HG03432 (cell line): ENCODE results near the gene CMKLR1.

Experiments used
- ATAC-seq: cut with Tn5 transposase; IDR thresholded peaks from one replicate; pipeline ENCODE4 v1.9.1; 2021; ENCODE audit warnings: mild to moderate bottlenecking, moderate library complexity; ENCODE audit not compliant: unreplicated experiment

CMKLR1 gene

GRCh38 chr12:108270035-108270848 lies 68.9 kb downstream of the CMKLR1 start:
- no peak for ATAC-seq

- ATAC-seq = no peak
Measured at GRCh38 chr12:108269224-108269623, 69.9 kb downstream of the CMKLR1 start.

- ATAC-seq = no peak
Measured at GRCh38 chr12:108268397-108268796, 70.7 kb downstream of the CMKLR1 start.

- ATAC-seq = no peak
Measured at GRCh38 chr12:108267450-108267849, 71.7 kb downstream of the CMKLR1 start.

GRCh38 chr12:108266131-108266530 lies 73.0 kb downstream of the CMKLR1 start:
- ATAC-seq = no peak

GRCh38 chr12:108265505-108265904 lies 73.6 kb downstream of the CMKLR1 start:
- ATAC-seq = no peak

GRCh38 chr12:108260969-108261368 lies 78.1 kb downstream of the CMKLR1 start:
- no peak for ATAC-seq

- no peak for ATAC-seq
Measured at GRCh38 chr12:108260039-108260438, 79.1 kb downstream of the CMKLR1 start.

- no peak for ATAC-seq
Measured at GRCh38 chr12:108257610-108258106, 81.5 kb downstream of the CMKLR1 start.

- ATAC-seq = no peak
Measured at GRCh38 chr12:108257004-108257403, 82.1 kb downstream of the CMKLR1 start.

GRCh38 chr12:108255252-108255602 lies 83.9 kb downstream of the CMKLR1 start:
- ATAC-seq = no peak

GRCh38 chr12:108254517-108255251 lies 84.4 kb downstream of the CMKLR1 start:
- no peak for ATAC-seq

- no peak for ATAC-seq
Measured at GRCh38 chr12:108254030-108254429, 85.1 kb downstream of the CMKLR1 start.

- no peak for ATAC-seq
Measured at GRCh38 chr12:108253540-108253939, 85.6 kb downstream of the CMKLR1 start.

GRCh38 chr12:108252523-108252922 lies 86.6 kb downstream of the CMKLR1 start:
- no peak for ATAC-seq

GRCh38 chr12:108248011-108248410 lies 91.1 kb downstream of the CMKLR1 start:
- ATAC-seq = no peak

- no peak for ATAC-seq
Measured at GRCh38 chr12:108247130-108247529, 92.0 kb downstream of the CMKLR1 start.

GRCh38 chr12:108241986-108242703 lies 97.0 kb downstream of the CMKLR1 start:
- ATAC-seq = no peak

- no peak for ATAC-seq
Measured at GRCh38 chr12:108240928-108241327, 98.2 kb downstream of the CMKLR1 start.

- ATAC-seq = no peak
Measured at GRCh38 chr12:108240027-108240785, 98.9 kb downstream of the CMKLR1 start.

GRCh38 chr12:108239378-108239777 lies 99.7 kb downstream of the CMKLR1 start:
- no peak for ATAC-seq
